Measurements from ENCODE around the gene TTC21A.

DNA sequence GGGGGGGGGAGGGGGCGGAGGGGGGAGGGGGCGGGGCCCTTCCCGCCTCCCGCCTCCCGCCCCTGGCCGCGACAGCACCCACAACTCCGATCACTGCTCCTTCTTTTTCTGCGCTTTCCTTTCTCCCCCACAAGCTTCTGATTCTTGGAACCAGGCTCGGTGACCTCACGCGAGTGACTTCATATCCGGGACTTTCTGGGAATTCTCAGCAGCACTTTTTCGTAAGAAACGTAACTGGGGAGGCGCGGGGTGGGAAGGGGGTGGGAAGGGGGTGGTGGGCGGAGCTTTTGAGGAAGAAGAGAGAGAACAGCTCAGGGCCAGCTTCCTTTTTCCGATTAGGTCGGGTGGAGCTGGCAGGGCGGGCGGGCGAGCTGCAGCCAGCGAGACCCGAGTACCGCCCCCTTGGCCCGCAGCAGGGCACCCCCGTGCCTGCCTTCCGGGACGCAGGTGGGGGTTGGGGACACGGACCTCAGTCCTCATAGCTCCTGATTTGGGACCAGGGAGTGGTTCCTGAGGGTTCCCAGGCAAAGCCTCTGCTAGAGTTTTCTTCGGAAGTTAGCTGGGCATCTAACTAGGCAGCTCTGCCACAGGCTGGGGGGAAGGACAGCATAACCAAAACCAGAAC lies 70.3 kb downstream of the TTC21A start:
- TF ChIP-seq POLR2AphosphoS5 (IDR thresholded peaks at IDR 0.05) (peak; percentile 77 to 93 (median 88)), POLR2A (IDR thresholded peaks at IDR 0.05) (peak; percentile 50 to 59), EP300 (IDR thresholded peaks at IDR 0.05) (peak in 2 of 4 donors; percentile 47 to 77)
- TF ChIP-seq, protein P1, sequence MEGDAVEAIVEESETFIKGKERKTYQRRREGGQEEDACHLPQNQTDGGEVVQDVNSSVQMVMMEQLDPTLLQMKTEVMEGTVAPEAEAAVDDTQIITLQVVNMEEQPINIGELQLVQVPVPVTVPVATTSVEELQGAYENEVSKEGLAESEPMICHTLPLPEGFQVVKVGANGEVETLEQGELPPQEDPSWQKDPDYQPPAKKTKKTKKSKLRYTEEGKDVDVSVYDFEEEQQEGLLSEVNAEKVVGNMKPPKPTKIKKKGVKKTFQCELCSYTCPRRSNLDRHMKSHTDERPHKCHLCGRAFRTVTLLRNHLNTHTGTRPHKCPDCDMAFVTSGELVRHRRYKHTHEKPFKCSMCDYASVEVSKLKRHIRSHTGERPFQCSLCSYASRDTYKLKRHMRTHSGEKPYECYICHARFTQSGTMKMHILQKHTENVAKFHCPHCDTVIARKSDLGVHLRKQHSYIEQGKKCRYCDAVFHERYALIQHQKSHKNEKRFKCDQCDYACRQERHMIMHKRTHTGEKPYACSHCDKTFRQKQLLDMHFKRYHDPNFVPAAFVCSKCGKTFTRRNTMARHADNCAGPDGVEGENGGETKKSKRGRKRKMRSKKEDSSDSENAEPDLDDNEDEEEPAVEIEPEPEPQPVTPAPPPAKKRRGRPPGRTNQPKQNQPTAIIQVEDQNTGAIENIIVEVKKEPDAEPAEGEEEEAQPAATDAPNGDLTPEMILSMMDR (IDR thresholded peaks at IDR 0.05) = no peak

Data from sigmoid colon (tissue), 4 donors.